Left lung (tissue), 10 donors: ENCODE data around the gene CELF4. TPM values are rescaled to one million over a fixed set of nuclear protein-coding genes. Genes with fewer than 3 reads are reported as not detected.

Experiments used
- ATAC-seq: fragments of 200-7000 bp; cut with Tn5 transposase; one replicate; pipeline ENCODE4 v1.9.1; 2020; ENCODE audit warnings: moderate library complexity
- DNase-seq, 4 donors: peaks; one replicate each; pipeline ENCODE4 v3.0.0-alpha.2; 2013 to 2020
- H3K27ac ChIP-seq, 2 donors: fragments of 200-600 bp; sonication (generic) in 1 of 2; one replicate each; pipeline versions ENCODE4 v1.5.0 to v1.8.0; 2020 to 2021
- H3K27me3 ChIP-seq, 2 donors: fragments of 200-600 bp; sonication (generic) in 1 of 2; one replicate each; pipeline versions ENCODE4 v1.5.0 to v1.8.0; 2020 to 2021
- H3K36me3 ChIP-seq, 2 donors: fragments of 200-600 bp; sonication (generic) in 1 of 2; one replicate each; pipeline versions ENCODE4 v1.5.0 to v1.8.0; 2020 to 2021
- H3K4me1 ChIP-seq, 2 donors: fragments of 200-600 bp; one replicate each; pipeline ENCODE4 v1.8.0; 2021
- H3K4me3 ChIP-seq, 2 donors: fragments of 200-600 bp; sonication (generic) in 1 of 2; one replicate each; pipeline versions ENCODE4 v1.5.0 to v1.8.0; 2020 to 2021; ENCODE audit warnings: mild to moderate bottlenecking in 1 of 2
- H3K9me3 ChIP-seq, 2 donors: fragments of 200-600 bp; sonication (generic) in 1 of 2; one replicate each; pipeline versions ENCODE4 v1.5.0 to v1.8.0; 2020 to 2021
- CTCF ChIP-seq, 2 donors: fragments of 200-600 bp; sonication (generic) in 1 of 2; IDR thresholded peaks; one replicate each; pipeline versions ENCODE4 v1.5.0 to v1.8.0; 2021; ENCODE audit warnings: antibody characterized with exemption in 2 of 2
- intact Hi-C, 2 donors: fragments of 100-400 bp; cut with DNase I; formaldehyde crosslinking; loops; one replicate each; pipeline versions ENCODE4 v1.11.2 to v1.14.2; 2022
- polyA plus RNA-seq, 6 donors: library from polyadenylated mRNA; unstranded; fragments of 120-200 nt; gene quantifications; one replicate each; pipeline ENCODE4 v1.2.1, GENCODE V29; 2013; ENCODE audit not compliant: insufficient read length in 6 of 6
- total RNA-seq, 2 donors: library from RNA; stranded (reverse); fragmentation: NEBNext Ultra II Directional; extraction: Animal tissue kit (Norgen Biotek cat#: 25700); gene quantifications; one replicate each; pipeline ENCODE4 v1.2.1, GENCODE V29; 2021
- donor health status: DM: no; HTN: yes; CAD: no.
- donor health status: DM: no; HTN: no; CAD: no.

CELF4 gene
- total and polyA plus RNA-seq, 8 donors = 1.1 to 10.3 (median 7.4) TPM

- Histone ChIP-seq H3K9me3 (no peaks in the 10 kb centered on the region), H3K36me3 (no peaks in the 10 kb centered on the region), H3K4me1 (no peaks in the 10 kb centered on the region), H3K4me3 (no peak overlapping the region), H3K27me3 (peaks cover 0 to 43% of the 10 kb centered on the region in 2 donors), H3K27ac (no peak overlapping the region)
- peak; percentile 40 to 73 for TF ChIP-seq CTCF (IDR thresholded peaks at IDR 0.05)
- DNase-seq (peak in 2 of 4 donors; percentile 30 to 61), ATAC-seq (peak; percentile 62)
- intact Hi-C loops = no loop called here
Measured at GRCh38 chr18:37322492-37323035, 243.0 kb downstream of the CELF4 start.

- ATAC-seq = peak; percentile 7
- H3K9me3 ChIP-seq = no peaks in the 10 kb centered on the region
- H3K27ac ChIP-seq = no peak overlapping the region
- H3K27me3 ChIP-seq = peaks cover 0 to 43% of the 10 kb centered on the region in 2 donors
- intact Hi-C loops = no loop called here
- peak in 1 of 4 donors; percentile 36 for DNase-seq
- H3K4me1 ChIP-seq = no peaks in the 10 kb centered on the region
- no peaks in the 10 kb centered on the region for H3K36me3 ChIP-seq
- TF ChIP-seq CTCF (IDR thresholded peaks at IDR 0.05) = no peak
- no peak overlapping the region for H3K4me3 ChIP-seq
Measured at GRCh38 chr18:37321582-37322491, 243.8 kb downstream of the CELF4 start.

GRCh38 chr18:37320317-37320716, 245.3 kb downstream of the CELF4 start:
- Histone ChIP-seq H3K9me3 (no peaks in the 10 kb centered on the region), H3K4me1 (no peaks in the 10 kb centered on the region), H3K4me3 (no peak overlapping the region), H3K27me3 (peaks cover 0 to 43% of the 10 kb centered on the region in 2 donors), H3K36me3 (no peaks in the 10 kb centered on the region), H3K27ac (no peak overlapping the region)
- intact Hi-C loops = no loop called here
- no peak for TF ChIP-seq CTCF (IDR thresholded peaks at IDR 0.05)
- no peak for DNase-seq
- no peak for ATAC-seq

GRCh38 chr18:37318360-37319355, 246.9 kb downstream of the CELF4 start:
- intact Hi-C loops = no loop called here
- TF ChIP-seq CTCF (IDR thresholded peaks at IDR 0.05) = no peak
- no peak for ATAC-seq

More at GRCh38 chr18:37318360-37319355, 246.9 kb downstream of the CELF4 start:
- Histone ChIP-seq H3K36me3 (no peaks in the 10 kb centered on the region), H3K9me3 (no peaks in the 10 kb centered on the region), H3K4me3 (no peak overlapping the region), H3K27ac (no peak overlapping the region), H3K4me1 (no peaks in the 10 kb centered on the region), H3K27me3 (peaks cover 0 to 43% of the 10 kb centered on the region in 2 donors)
- no peak for DNase-seq
